Caco-2 (cell line): ENCODE data around the gene TCF7L1. TPM values are rescaled to one million over a fixed set of nuclear protein-coding genes. Genes with fewer than 3 reads are reported as not detected.
A peak's percentile ranks its signal among the peaks of the same experiment; 100 is the strongest.

ENCODE experiments used
- BruUV-seq: library from RNA; stranded (reverse); fragments of 400-500 nt; replicated peaks from 2 replicates; lab custom pipeline; 2021; lab: Mats Ljungman, UMichigan
- CTCF ChIA-PET: fragments of 300-600 bp; sonication (Branson Sonifier 250); formaldehyde crosslinking; loops from one replicate; lab custom pipeline; 2022; ENCODE audit warnings: antibody characterized with exemption; lab: Charles Lee
- POLR2A ChIA-PET: fragments of 300-600 bp; sonication (Branson Sonifier 250); formaldehyde crosslinking; loops from one replicate; lab custom pipeline; 2022; ENCODE audit warnings: antibody characterized with exemption; lab: Charles Lee
- DNase-seq, 2 experiments: peaks; one replicate each; pipeline versions ENCODE4 v3.0.0 to v3.0.0-alpha.2; 2020 to 2022
- H3K27me3 ChIP-seq: replicated peaks from 2 replicates; pipeline ENCODE4 v1.6.0; 2011; ENCODE audit warnings: low read length; ENCODE audit not compliant: control insufficient read depth, insufficient read depth
- H3K36me3 ChIP-seq: 2 replicates; pipeline ENCODE4 v1.5.1; 2011; ENCODE audit warnings: low read length; ENCODE audit not compliant: control insufficient read depth, insufficient read depth
- H3K4me1 ChIP-seq: fragments of 250-450 bp; sonication (Bioruptor Pico); 2 replicates; pipeline ENCODE4 v1.5.1; 2020; ENCODE audit warnings: mild to moderate bottlenecking
- H3K4me3 ChIP-seq: 2 replicates; pipeline ENCODE4 v1.5.1; 2011; ENCODE audit warnings: low read depth, mild to moderate bottlenecking, control low read depth, low read length
- H3K9me3 ChIP-seq: fragments of 250-450 bp; sonication (Bioruptor Pico); 2 replicates; pipeline ENCODE4 v1.5.1; 2020; ENCODE audit warnings: mild to moderate bottlenecking, moderate library complexity
- H3K27ac Mint-ChIP-seq: one replicate; pipeline ENCODE4 v1.8.0; 2022; ENCODE audit warnings: mixed read lengths; ENCODE audit not compliant: unreplicated experiment
- H3K27me3 Mint-ChIP-seq: one replicate; pipeline ENCODE4 v1.8.0; 2022; ENCODE audit warnings: mixed read lengths; ENCODE audit not compliant: insufficient read depth, unreplicated experiment
- H3K36me3 Mint-ChIP-seq: one replicate; pipeline ENCODE4 v1.8.0; 2022; ENCODE audit warnings: mild to moderate bottlenecking, mixed read lengths; ENCODE audit not compliant: insufficient read depth, unreplicated experiment
- H3K4me1 Mint-ChIP-seq: one replicate; pipeline ENCODE4 v1.8.0; 2022; ENCODE audit warnings: low read depth, mixed read lengths; ENCODE audit not compliant: unreplicated experiment
- H3K4me3 Mint-ChIP-seq: one replicate; pipeline ENCODE4 v1.8.0; 2022; ENCODE audit warnings: mild to moderate bottlenecking, moderate library complexity, mixed read lengths; ENCODE audit not compliant: unreplicated experiment
- H3K9me3 Mint-ChIP-seq: one replicate; pipeline ENCODE4 v1.8.0; 2022; ENCODE audit warnings: mixed read lengths; ENCODE audit not compliant: unreplicated experiment
- intact Hi-C: fragments of 100-400 bp; cut with micrococcal nuclease; formaldehyde crosslinking; loops from one replicate; pipeline ENCODE4 v1.10.0; 2022; ENCODE audit not compliant: unreplicated experiment
- total RNA-seq: library from RNA; stranded (reverse); gene quantifications from 2 replicates; pipeline ENCODE4 v1.2.3, GENCODE V29; 2022
- TF ChIP-seq, protein P1 (sequence below), 2 experiments: fragments of 200-600 bp in 1 of 2; IDR thresholded peaks; 1 replicate in 1 of 2; 2 replicates in 1 of 2; pipeline versions ENCODE4 v1.5.1 to v1.8.0; 2011 to 2022; ENCODE audit warnings: antibody characterized with exemption in 1 of 2, control low read depth in 1 of 2, inconsistent platforms in 1 of 2, low read depth in 1 of 2, low read length in 1 of 2, mild to moderate bottlenecking in 1 of 2, moderate library complexity in 1 of 2; ENCODE audit not compliant: insufficient read depth in 1 of 2, severe bottlenecking in 1 of 2, unreplicated experiment in 1 of 2

Gene TCF7L1
- total RNA-seq, 1 experiment from 2014 or later, result 29.0 TPM

DNA sequence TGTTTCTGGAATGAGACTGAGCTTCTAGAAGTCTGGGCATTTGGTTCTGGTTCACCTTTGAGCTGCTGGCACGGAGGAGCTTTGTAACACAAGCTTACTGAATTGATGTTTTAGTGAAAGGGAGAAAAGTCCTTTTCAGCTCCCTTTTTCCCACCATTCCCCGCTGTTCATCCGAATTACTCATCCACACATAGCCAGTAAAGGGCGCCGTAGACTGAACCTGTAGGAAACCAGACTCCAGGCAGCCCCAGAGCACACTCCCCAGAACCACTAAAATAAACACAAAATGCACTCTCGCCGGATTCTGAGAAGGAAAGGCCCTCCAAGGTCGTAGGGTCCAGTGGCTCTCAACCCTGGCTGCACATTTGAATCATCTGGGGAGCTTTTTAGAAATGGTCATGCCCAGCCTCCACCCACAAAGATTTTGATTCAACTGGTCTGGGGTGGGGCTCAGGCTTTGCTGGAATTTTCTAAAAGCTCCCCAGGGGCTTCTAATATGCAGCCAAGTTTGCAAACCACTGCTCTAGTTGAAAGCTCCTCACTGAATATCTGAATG is 29.6 kb downstream of the TCF7L1 start:
- Mint-ChIP-seq H3K36me3 (peaks cover 6% of the 10 kb centered on the region), H3K4me1 (peaks cover 18% of the 10 kb centered on the region), H3K27ac (no peak overlapping the region), H3K4me3 (no peak overlapping the region), H3K27me3 (no peaks in the 10 kb centered on the region), H3K9me3 (no peaks in the 10 kb centered on the region)
- Histone ChIP-seq H3K36me3 (no peaks in the 10 kb centered on the region), H3K4me3 (no peak overlapping the region), H3K27me3 (no peaks in the 10 kb centered on the region), H3K9me3 (no peaks in the 10 kb centered on the region), H3K4me1 (no peaks in the 10 kb centered on the region)
- TF ChIP-seq, protein P1, sequence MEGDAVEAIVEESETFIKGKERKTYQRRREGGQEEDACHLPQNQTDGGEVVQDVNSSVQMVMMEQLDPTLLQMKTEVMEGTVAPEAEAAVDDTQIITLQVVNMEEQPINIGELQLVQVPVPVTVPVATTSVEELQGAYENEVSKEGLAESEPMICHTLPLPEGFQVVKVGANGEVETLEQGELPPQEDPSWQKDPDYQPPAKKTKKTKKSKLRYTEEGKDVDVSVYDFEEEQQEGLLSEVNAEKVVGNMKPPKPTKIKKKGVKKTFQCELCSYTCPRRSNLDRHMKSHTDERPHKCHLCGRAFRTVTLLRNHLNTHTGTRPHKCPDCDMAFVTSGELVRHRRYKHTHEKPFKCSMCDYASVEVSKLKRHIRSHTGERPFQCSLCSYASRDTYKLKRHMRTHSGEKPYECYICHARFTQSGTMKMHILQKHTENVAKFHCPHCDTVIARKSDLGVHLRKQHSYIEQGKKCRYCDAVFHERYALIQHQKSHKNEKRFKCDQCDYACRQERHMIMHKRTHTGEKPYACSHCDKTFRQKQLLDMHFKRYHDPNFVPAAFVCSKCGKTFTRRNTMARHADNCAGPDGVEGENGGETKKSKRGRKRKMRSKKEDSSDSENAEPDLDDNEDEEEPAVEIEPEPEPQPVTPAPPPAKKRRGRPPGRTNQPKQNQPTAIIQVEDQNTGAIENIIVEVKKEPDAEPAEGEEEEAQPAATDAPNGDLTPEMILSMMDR (IDR thresholded peaks at IDR 0.05; ENCODE audit: insufficient read depth in 1 of 2, low read depth in 1 of 2, low read length in 1 of 2, severe bottlenecking in 1 of 2, unreplicated experiment in 1 of 2), result no peak
- intact Hi-C loops, result no loop called here
- DNase-seq, result no peak
- ChIA-PET CTCF (interaction anchor here (1.2 to 2.1 kb wide), 2 partner anchors 103 to 138 kb away, joined by 3 to 4 read pairs; no protein-coding TSS in a partner anchor), POLR2A (no interaction called here)
- BruUV-seq, result no TSS peak

DNA sequence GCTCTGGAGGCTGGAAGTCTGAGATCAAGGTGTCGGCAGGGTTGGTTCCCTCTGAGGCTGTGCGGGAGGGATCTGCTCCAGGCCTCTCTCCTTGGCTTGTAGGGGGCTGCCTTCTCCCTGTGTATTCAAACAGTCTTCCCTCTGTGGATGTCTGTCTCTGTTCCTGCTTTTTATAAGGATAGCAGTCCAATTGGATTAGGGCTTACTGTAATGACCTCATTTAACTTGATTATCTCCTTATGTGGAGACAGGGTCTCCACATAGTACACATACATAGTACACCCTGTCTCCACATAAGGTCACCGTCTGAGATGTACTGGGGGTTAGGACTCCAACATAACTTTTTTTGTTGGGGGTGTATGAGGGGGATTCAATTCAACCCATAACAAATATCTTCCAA is 30.5 kb downstream of the TCF7L1 start:
- BruUV-seq, result no TSS peak
- Mint-ChIP-seq H3K27ac (no peak overlapping the region), H3K4me3 (no peak overlapping the region), H3K4me1 (peaks cover 18% of the 10 kb centered on the region), H3K36me3 (peaks cover 6% of the 10 kb centered on the region), H3K27me3 (no peaks in the 10 kb centered on the region), H3K9me3 (no peaks in the 10 kb centered on the region)
- TF ChIP-seq, protein P1 (IDR thresholded peaks at IDR 0.05; ENCODE audit: insufficient read depth in 1 of 2, low read depth in 1 of 2, low read length in 1 of 2, severe bottlenecking in 1 of 2, unreplicated experiment in 1 of 2), result no peak
- Histone ChIP-seq H3K4me3 (no peak overlapping the region), H3K9me3 (no peaks in the 10 kb centered on the region), H3K36me3 (no peaks in the 10 kb centered on the region), H3K4me1 (no peaks in the 10 kb centered on the region), H3K27me3 (no peaks in the 10 kb centered on the region)
- intact Hi-C loops, result loop anchor here (2.0 kb wide), 1 partner anchor 15 kb away; no protein-coding TSS in a partner anchor
- no peak for DNase-seq
- ChIA-PET POLR2A (no interaction called here), CTCF (interaction anchor here (0.9 to 2.1 kb wide), 2 partner anchors 121 to 137 kb away, joined by 4 to 7 read pairs; no protein-coding TSS in a partner anchor)

DNA sequence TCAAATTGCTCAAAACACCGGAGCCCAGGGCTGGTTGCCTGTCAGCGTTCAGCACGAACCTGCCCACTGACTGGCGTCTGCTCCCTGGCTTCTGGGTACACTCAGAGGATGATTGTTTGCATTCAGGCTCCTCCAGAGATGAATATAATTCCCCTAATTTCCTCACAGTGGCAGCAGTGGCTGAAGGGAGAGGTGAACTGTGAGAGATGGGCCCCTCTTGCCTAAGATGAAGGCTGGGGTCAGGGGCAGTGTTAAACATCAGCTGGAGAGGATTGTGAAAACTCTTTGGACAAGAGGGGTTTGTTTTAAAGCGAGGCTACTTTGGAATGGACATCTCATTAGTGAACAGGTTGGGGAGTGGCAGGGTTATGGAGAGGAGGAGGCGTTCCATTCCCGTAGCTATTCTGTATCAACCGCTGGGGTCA is 31.0 kb downstream of the TCF7L1 start:
- no peaks in the 10 kb centered on the region for H3K36me3 ChIP-seq
- H3K9me3 ChIP-seq, result no peaks in the 10 kb centered on the region
- ChIA-PET CTCF (interaction anchor here (0.7 to 2.1 kb wide), 3 partner anchors 121 to 136 kb away, joined by 4 to 7 read pairs (median 4); no protein-coding TSS in a partner anchor), POLR2A (no interaction called here)
- no peaks in the 10 kb centered on the region for H3K27me3 ChIP-seq
- intact Hi-C loops, result loop anchor here (2.0 kb wide), 1 partner anchor 15 kb away; no protein-coding TSS in a partner anchor
- no peak overlapping the region for H3K4me3 ChIP-seq
- Mint-ChIP-seq H3K4me1 (peaks cover 18% of the 10 kb centered on the region), H3K36me3 (peaks cover 6% of the 10 kb centered on the region), H3K4me3 (no peak overlapping the region), H3K27ac (no peak overlapping the region), H3K9me3 (no peaks in the 10 kb centered on the region), H3K27me3 (no peaks in the 10 kb centered on the region)
- DNase-seq, result peak in 1 of 2 experiments; percentile 34
- BruUV-seq, result no TSS peak
- TF ChIP-seq, protein P1 (IDR thresholded peaks at IDR 0.05; ENCODE audit: insufficient read depth in 1 of 2, low read depth in 1 of 2, low read length in 1 of 2, severe bottlenecking in 1 of 2, unreplicated experiment in 1 of 2), result peak in 1 of 2 experiments; percentile 10
- H3K4me1 ChIP-seq, result no peaks in the 10 kb centered on the region
